ENCODE data around the gene FAM186B. TPM values are rescaled to one million over a fixed set of nuclear protein-coding genes. Genes with fewer than 3 reads are reported as not detected.

The FAM186B gene
- polyA plus RNA-seq, 2 of the 4 experiments (the other 2 are of a cell fraction): 0.04 to 0.08 TPM

GRCh38 chr12:49632986-49633702, 27.7 kb upstream of the FAM186B start:
- no peak for DNase-seq (ENCODE audit: low read depth in 1 of 2, low spot score in 1 of 2)
- ATAC-seq: no peak
- ChIA-PET POLR2A (no interaction called here), CTCF (interaction anchor here (0.6 to 3.7 kb wide), 8 partner anchors 9 to 268 kb away, joined by 3 to 23 read pairs (median 4); partner anchors contain the start of gene PRPF40B)
- H3K27ac ChIP-seq: no peak overlapping the region
- no peaks in the 10 kb centered on the region for H3K4me1 ChIP-seq
- H3K4me3 ChIP-seq: no peak overlapping the region
- 94% methylated on average over 8 of the region's 8 CpGs for WGBS (ENCODE audit: missing lambda C conversion rate)
- no peak for TF ChIP-seq CBX8 (IDR thresholded peaks at IDR 0.05)
- TF ChIP-seq HES2 (IDR thresholded peaks at IDR 0.05): no peak
- no peak for TF ChIP-seq ZFP36 (IDR thresholded peaks at IDR 0.05; ENCODE audit: borderline replicate concordance, partially characterized antibody)
- no peak for TF ChIP-seq FOXS1 (CRISPR knock-in tag; IDR thresholded peaks at IDR 0.05)
- no peak for TF ChIP-seq NFE2L2 (conservative IDR thresholded peaks at IDR 0.05; ENCODE audit: low read length)
- no peak for TF ChIP-seq RNF2 (IDR thresholded peaks at IDR 0.05; ENCODE audit: borderline replicate concordance, low read depth)
- TF ChIP-seq CHD4 (IDR thresholded peaks at IDR 0.05; ENCODE audit: borderline replicate concordance): no peak
- TF ChIP-seq HEYL (CRISPR knock-in tag; IDR thresholded peaks at IDR 0.05): no peak
- TF ChIP-seq GATA3 (IDR thresholded peaks at IDR 0.05; ENCODE audit: borderline replicate concordance): no peak
- TF ChIP-seq RAD21 (conservative IDR thresholded peaks at IDR 0.05 in 1 of 2, IDR thresholded peaks at IDR 0.05 in 1 of 2): no peak
- TF ChIP-seq CEBPB (IDR thresholded peaks at IDR 0.05): no peak
- no peak for TF ChIP-seq REST (IDR thresholded peaks at IDR 0.05)
- FAIRE-seq: no peak
- no peaks in the 10 kb centered on the region for H3K9me3 ChIP-seq
- H3K4me2 ChIP-seq: no peak overlapping the region

GRCh38 chr12:49632401-49632800, 27.0 kb upstream of the FAM186B start:
- peaks cover 7% of the 10 kb centered on the region for H3K4me1 ChIP-seq
- ChIA-PET POLR2A (no interaction called here), CTCF (interaction anchor here (0.8 to 3.7 kb wide), 4 partner anchors 9 to 207 kb away, joined by 3 to 23 read pairs (median 6); partner anchors contain the start of gene PRPF40B)
- H3K9me3 ChIP-seq: no peaks in the 10 kb centered on the region
- TF ChIP-seq CHD4 (IDR thresholded peaks at IDR 0.05; ENCODE audit: borderline replicate concordance) (no peak), E2F6 (IDR thresholded peaks at IDR 0.05; ENCODE audit: borderline replicate concordance, low read depth) (no peak), SMC3 (IDR thresholded peaks at IDR 0.05) (no peak), KDM5A (IDR thresholded peaks at IDR 0.05) (no peak), SREBF2 (IDR thresholded peaks at IDR 0.05) (no peak), JUN (IDR thresholded peaks at IDR 0.05) (no peak), MYC (IDR thresholded peaks at IDR 0.05; ENCODE audit: borderline replicate concordance, low read length) (no peak), CBX8 (IDR thresholded peaks at IDR 0.05) (no peak), ESRRA (IDR thresholded peaks at IDR 0.05; ENCODE audit: borderline replicate concordance, low read length) (no peak), FOSL2 (IDR thresholded peaks at IDR 0.05) (no peak), FOSL2 (CRISPR knock-in tag; IDR thresholded peaks at IDR 0.05) (no peak), CBX2 (IDR thresholded peaks at IDR 0.05; ENCODE audit: borderline replicate concordance, low read depth) (no peak)
- H3K27ac ChIP-seq: no peak overlapping the region
- no peak overlapping the region for H3K4me3 ChIP-seq
- DNase-seq (ENCODE audit: low read depth in 1 of 2, low spot score in 1 of 2) (no peak), FAIRE-seq (no peak), ATAC-seq (no peak)
- H3K4me2 ChIP-seq: no peak overlapping the region
- 92% methylated on average over 9 of the region's 9 CpGs for WGBS (ENCODE audit: missing lambda C conversion rate)

All from A549 (cell line).